ENCODE results near the gene HDAC7. TPM values are rescaled to one million over a fixed set of nuclear protein-coding genes. Genes with fewer than 3 reads are reported as not detected.

Gene HDAC7
- total and polyA plus RNA-seq, 2 experiments from 2014 or later: 41.3 to 60.1 TPM

DNA sequence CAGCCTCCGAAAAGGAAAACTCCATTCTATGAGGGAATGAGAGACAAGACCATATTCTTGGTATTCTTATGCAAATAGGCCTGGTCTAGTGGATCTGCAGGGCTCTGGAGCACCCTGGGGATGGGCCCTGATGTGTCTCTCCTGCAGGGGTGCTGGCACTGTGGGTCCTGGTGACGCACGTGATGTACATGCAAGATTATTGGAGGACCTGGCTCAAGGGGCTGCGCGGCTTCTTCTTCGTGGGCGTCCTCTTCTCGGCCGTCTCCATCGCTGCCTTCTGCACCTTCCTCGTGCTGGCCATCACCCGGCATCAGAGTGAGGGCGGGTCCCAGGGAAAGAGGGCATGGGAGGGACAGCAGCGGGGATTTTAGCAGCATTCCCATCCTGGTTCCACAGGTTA is 40.8 kb downstream of the HDAC7 start:
- Histone ChIP-seq H3K4me2 (peak overlapping the region; percentile 72), H3K27ac (ENCODE audit: low read depth) (no peak overlapping the region), H2AFZ (no peak overlapping the region), H3K36me3 (ENCODE audit: insufficient read depth) (no peaks in the 10 kb centered on the region), H3F3A (replicated peaks; ENCODE audit: low read depth) (0 out of 2 replicates have a peak, but pooled peaks cover 6% of the 10 kb centered on the region), H3K27me3 (ENCODE audit: insufficient read depth) (peaks cover 10% of the 10 kb centered on the region), H3K4me1 (ENCODE audit: insufficient read depth) (peaks cover 24% of the 10 kb centered on the region), H3K4me3 (peak overlapping the region; percentile 35), H3K79me2 (replicated peaks; ENCODE audit: insufficient read depth) (no peaks in the 10 kb centered on the region), H3K9me2 (ENCODE audit: insufficient read depth) (no peaks in the 10 kb centered on the region), H4K20me1 (replicated peaks; ENCODE audit: insufficient read depth) (peaks cover 2% of the 10 kb centered on the region)
- ATAC-seq: peak; percentile 44
- Mint-ChIP-seq H3K4me3 (peak overlapping the region; percentile 50), H3K27ac (no peak overlapping the region), H3K4me1 (peaks cover 46% of the 10 kb centered on the region), H3K9me3 (no peaks in the 10 kb centered on the region), H3K36me3 (ENCODE audit: low read depth) (peaks cover 6% of the 10 kb centered on the region; the same call in 2 of the 3 replicates), H3K27me3 (ENCODE audit: insufficient read depth, low read depth, poor library complexity) (peaks cover 34% of the 10 kb centered on the region)
- no peak for DNase-seq (ENCODE audit: low spot score)
- TF ChIP-seq EZH2 (IDR thresholded peaks at IDR 0.05; ENCODE audit: low read depth, unreplicated experiment) (no peak), ZNF114 (CRISPR knock-in tag; IDR thresholded peaks at IDR 0.05) (no peak), EZH2phosphoT487 (IDR thresholded peaks at IDR 0.05; ENCODE audit: unreplicated experiment) (no peak), STAT1 (IDR thresholded peaks at IDR 0.05; ENCODE audit: unreplicated experiment) (no peak), JUNB (IDR thresholded peaks at IDR 0.05; ENCODE audit: unreplicated experiment) (no peak), ZNF331 (CRISPR knock-in tag; IDR thresholded peaks at IDR 0.05; ENCODE audit: low read depth) (no peak), CREB1 (CRISPR knock-in tag; IDR thresholded peaks at IDR 0.05; ENCODE audit: low read depth) (no peak), NANOG (IDR thresholded peaks at IDR 0.05; ENCODE audit: borderline replicate concordance) (no peak), POLR2AphosphoS5 (IDR thresholded peaks at IDR 0.05; ENCODE audit: low read depth) (no peak)
- TF ChIP-seq, protein P1, sequence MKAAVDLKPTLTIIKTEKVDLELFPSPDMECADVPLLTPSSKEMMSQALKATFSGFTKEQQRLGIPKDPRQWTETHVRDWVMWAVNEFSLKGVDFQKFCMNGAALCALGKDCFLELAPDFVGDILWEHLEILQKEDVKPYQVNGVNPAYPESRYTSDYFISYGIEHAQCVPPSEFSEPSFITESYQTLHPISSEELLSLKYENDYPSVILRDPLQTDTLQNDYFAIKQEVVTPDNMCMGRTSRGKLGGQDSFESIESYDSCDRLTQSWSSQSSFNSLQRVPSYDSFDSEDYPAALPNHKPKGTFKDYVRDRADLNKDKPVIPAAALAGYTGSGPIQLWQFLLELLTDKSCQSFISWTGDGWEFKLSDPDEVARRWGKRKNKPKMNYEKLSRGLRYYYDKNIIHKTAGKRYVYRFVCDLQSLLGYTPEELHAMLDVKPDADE (IDR thresholded peaks at IDR 0.05): no peak
- TF ChIP-seq, protein P2, sequence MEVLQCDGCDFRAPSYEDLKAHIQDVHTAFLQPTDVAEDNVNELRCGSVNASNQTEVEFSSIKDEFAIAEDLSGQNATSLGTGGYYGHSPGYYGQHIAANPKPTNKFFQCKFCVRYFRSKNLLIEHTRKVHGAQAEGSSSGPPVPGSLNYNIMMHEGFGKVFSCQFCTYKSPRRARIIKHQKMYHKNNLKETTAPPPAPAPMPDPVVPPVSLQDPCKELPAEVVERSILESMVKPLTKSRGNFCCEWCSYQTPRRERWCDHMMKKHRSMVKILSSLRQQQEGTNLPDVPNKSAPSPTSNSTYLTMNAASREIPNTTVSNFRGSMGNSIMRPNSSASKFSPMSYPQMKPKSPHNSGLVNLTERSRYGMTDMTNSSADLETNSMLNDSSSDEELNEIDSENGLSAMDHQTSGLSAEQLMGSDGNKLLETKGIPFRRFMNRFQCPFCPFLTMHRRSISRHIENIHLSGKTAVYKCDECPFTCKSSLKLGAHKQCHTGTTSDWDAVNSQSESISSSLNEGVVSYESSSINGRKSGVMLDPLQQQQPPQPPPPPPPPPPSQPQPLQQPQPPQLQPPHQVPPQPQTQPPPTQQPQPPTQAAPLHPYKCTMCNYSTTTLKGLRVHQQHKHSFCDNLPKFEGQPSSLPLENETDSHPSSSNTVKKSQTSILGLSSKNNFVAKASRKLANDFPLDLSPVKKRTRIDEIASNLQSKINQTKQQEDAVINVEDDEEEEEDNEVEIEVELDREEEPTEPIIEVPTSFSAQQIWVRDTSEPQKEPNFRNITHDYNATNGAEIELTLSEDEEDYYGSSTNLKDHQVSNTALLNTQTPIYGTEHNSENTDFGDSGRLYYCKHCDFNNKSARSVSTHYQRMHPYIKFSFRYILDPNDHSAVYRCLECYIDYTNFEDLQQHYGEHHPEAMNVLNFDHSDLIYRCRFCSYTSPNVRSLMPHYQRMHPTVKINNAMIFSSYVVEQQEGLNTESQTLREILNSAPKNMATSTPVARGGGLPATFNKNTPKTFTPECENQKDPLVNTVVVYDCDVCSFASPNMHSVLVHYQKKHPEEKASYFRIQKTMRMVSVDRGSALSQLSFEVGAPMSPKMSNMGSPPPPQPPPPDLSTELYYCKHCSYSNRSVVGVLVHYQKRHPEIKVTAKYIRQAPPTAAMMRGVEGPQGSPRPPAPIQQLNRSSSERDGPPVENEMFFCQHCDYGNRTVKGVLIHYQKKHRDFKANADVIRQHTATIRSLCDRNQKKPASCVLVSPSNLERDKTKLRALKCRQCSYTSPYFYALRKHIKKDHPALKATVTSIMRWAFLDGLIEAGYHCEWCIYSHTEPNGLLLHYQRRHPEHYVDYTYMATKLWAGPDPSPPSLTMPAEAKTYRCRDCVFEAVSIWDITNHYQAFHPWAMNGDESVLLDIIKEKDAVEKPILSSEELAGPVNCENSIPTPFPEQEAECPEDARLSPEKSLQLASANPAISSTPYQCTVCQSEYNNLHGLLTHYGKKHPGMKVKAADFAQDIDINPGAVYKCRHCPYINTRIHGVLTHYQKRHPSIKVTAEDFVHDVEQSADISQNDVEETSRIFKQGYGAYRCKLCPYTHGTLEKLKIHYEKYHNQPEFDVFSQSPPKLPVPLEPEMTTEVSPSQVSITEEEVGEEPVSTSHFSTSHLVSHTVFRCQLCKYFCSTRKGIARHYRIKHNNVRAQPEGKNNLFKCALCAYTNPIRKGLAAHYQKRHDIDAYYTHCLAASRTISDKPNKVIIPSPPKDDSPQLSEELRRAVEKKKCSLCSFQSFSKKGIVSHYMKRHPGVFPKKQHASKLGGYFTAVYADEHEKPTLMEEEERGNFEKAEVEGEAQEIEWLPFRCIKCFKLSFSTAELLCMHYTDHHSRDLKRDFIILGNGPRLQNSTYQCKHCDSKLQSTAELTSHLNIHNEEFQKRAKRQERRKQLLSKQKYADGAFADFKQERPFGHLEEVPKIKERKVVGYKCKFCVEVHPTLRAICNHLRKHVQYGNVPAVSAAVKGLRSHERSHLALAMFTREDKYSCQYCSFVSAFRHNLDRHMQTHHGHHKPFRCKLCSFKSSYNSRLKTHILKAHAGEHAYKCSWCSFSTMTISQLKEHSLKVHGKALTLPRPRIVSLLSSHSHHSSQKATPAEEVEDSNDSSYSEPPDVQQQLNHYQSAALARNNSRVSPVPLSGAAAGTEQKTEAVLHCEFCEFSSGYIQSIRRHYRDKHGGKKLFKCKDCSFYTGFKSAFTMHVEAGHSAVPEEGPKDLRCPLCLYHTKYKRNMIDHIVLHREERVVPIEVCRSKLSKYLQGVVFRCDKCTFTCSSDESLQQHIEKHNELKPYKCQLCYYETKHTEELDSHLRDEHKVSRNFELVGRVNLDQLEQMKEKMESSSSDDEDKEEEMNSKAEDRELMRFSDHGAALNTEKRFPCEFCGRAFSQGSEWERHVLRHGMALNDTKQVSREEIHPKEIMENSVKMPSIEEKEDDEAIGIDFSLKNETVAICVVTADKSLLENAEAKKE (CRISPR knock-in tag; IDR thresholded peaks at IDR 0.05): no peak
- TF ChIP-seq, protein P3, sequence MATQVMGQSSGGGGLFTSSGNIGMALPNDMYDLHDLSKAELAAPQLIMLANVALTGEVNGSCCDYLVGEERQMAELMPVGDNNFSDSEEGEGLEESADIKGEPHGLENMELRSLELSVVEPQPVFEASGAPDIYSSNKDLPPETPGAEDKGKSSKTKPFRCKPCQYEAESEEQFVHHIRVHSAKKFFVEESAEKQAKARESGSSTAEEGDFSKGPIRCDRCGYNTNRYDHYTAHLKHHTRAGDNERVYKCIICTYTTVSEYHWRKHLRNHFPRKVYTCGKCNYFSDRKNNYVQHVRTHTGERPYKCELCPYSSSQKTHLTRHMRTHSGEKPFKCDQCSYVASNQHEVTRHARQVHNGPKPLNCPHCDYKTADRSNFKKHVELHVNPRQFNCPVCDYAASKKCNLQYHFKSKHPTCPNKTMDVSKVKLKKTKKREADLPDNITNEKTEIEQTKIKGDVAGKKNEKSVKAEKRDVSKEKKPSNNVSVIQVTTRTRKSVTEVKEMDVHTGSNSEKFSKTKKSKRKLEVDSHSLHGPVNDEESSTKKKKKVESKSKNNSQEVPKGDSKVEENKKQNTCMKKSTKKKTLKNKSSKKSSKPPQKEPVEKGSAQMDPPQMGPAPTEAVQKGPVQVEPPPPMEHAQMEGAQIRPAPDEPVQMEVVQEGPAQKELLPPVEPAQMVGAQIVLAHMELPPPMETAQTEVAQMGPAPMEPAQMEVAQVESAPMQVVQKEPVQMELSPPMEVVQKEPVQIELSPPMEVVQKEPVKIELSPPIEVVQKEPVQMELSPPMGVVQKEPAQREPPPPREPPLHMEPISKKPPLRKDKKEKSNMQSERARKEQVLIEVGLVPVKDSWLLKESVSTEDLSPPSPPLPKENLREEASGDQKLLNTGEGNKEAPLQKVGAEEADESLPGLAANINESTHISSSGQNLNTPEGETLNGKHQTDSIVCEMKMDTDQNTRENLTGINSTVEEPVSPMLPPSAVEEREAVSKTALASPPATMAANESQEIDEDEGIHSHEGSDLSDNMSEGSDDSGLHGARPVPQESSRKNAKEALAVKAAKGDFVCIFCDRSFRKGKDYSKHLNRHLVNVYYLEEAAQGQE (IDR thresholded peaks at IDR 0.05; ENCODE audit: unreplicated experiment): no peak
- TF ChIP-seq, protein P4, sequence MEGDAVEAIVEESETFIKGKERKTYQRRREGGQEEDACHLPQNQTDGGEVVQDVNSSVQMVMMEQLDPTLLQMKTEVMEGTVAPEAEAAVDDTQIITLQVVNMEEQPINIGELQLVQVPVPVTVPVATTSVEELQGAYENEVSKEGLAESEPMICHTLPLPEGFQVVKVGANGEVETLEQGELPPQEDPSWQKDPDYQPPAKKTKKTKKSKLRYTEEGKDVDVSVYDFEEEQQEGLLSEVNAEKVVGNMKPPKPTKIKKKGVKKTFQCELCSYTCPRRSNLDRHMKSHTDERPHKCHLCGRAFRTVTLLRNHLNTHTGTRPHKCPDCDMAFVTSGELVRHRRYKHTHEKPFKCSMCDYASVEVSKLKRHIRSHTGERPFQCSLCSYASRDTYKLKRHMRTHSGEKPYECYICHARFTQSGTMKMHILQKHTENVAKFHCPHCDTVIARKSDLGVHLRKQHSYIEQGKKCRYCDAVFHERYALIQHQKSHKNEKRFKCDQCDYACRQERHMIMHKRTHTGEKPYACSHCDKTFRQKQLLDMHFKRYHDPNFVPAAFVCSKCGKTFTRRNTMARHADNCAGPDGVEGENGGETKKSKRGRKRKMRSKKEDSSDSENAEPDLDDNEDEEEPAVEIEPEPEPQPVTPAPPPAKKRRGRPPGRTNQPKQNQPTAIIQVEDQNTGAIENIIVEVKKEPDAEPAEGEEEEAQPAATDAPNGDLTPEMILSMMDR (conservative IDR thresholded peaks at IDR 0.05; ENCODE audit: low read depth in 2 of 2): no peak

All from GM23338 (cell line).